GM21786 (cell line): ENCODE data around the gene CHST11.
A peak's percentile ranks its signal among the peaks of the same experiment; 100 is the strongest.

Experiments
- ATAC-seq: cut with Tn5 transposase; IDR thresholded peaks from one replicate; pipeline ENCODE4 v1.9.1; 2021; ENCODE audit not compliant: unreplicated experiment

Gene CHST11

GRCh38 chr12:104480012-104480411, 23.3 kb downstream of the CHST11 start:
- no peak for ATAC-seq

- ATAC-seq, result no peak
Measured at GRCh38 chr12:104480826-104481440, 24.2 kb downstream of the CHST11 start.

GRCh38 chr12:104482113-104482512, 25.4 kb downstream of the CHST11 start:
- ATAC-seq, result no peak

GRCh38 chr12:104482748-104483147, 26.0 kb downstream of the CHST11 start:
- no peak for ATAC-seq

- ATAC-seq, result no peak
Measured at GRCh38 chr12:104484079-104484478, 27.3 kb downstream of the CHST11 start.

- ATAC-seq, result no peak
Measured at GRCh38 chr12:104485651-104486362, 29.1 kb downstream of the CHST11 start.

- ATAC-seq, result no peak
Measured at GRCh38 chr12:104486363-104486750, 29.6 kb downstream of the CHST11 start.

- ATAC-seq, result peak; percentile 31
Measured at GRCh38 chr12:104486943-104487819, 30.4 kb downstream of the CHST11 start.

GRCh38 chr12:104488374-104488773, 31.6 kb downstream of the CHST11 start:
- ATAC-seq, result no peak

GRCh38 chr12:104490186-104490585, 33.4 kb downstream of the CHST11 start:
- ATAC-seq, result no peak

GRCh38 chr12:104490850-104491249, 34.1 kb downstream of the CHST11 start:
- no peak for ATAC-seq

GRCh38 chr12:104493496-104493895, 36.7 kb downstream of the CHST11 start:
- ATAC-seq, result no peak

- no peak for ATAC-seq
Measured at GRCh38 chr12:104494137-104494792, 37.5 kb downstream of the CHST11 start.

- ATAC-seq, result no peak
Measured at GRCh38 chr12:104494793-104495158, 38.0 kb downstream of the CHST11 start.

- ATAC-seq, result no peak
Measured at GRCh38 chr12:104495786-104496185, 39.0 kb downstream of the CHST11 start.

GRCh38 chr12:104496336-104496735, 39.6 kb downstream of the CHST11 start:
- no peak for ATAC-seq

GRCh38 chr12:104498211-104498801, 41.6 kb downstream of the CHST11 start:
- ATAC-seq, result no peak

GRCh38 chr12:104499668-104500332, 43.1 kb downstream of the CHST11 start:
- ATAC-seq, result no peak

GRCh38 chr12:104501115-104501514, 44.4 kb downstream of the CHST11 start:
- no peak for ATAC-seq

GRCh38 chr12:104501660-104502059, 44.9 kb downstream of the CHST11 start:
- ATAC-seq, result no peak
